ENCODE data around the gene SCNN1A. TPM values are rescaled to one million over a fixed set of nuclear protein-coding genes. Genes with fewer than 3 reads are reported as not detected.

Gene SCNN1A
- total RNA-seq, 1 donor from 2014 or later, result 55.2 TPM

DNA sequence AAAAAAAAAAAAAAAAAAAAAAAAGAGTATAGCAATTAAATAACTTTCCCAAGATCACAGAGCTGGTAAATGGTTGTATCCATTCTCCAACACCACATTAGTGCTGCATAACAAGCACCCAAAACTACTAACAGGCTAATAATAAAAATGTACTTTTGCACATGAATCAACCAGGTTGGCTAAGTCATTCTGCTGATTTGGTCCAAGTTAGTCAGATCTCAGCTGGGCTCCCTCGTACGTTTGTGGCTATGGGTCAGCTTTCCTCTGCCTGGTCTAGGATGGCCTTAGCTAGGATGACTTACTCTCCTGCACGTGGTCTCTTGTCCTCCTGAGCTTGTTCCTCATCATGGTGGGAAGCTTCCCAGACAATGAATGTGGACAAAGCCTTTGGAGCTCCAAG lies 72.7 kb downstream of the SCNN1A start:
- Histone ChIP-seq H3K27ac (no peak overlapping the region), H3K27me3 (no peaks in the 10 kb centered on the region), H3K9me3 (no peaks in the 10 kb centered on the region), H3K4me1 (peaks cover 12% of the 10 kb centered on the region), H3K36me3 (no peaks in the 10 kb centered on the region), H3K4me3 (no peak overlapping the region)
- no peak for DNase-seq (ENCODE audit: extremely low spot score in 2 of 2)
- TF ChIP-seq POLR2AphosphoS5 (IDR thresholded peaks at IDR 0.05; ENCODE audit: insufficient read depth in 1 of 2, low read depth in 1 of 2), result no peak
- TF ChIP-seq, protein P1, sequence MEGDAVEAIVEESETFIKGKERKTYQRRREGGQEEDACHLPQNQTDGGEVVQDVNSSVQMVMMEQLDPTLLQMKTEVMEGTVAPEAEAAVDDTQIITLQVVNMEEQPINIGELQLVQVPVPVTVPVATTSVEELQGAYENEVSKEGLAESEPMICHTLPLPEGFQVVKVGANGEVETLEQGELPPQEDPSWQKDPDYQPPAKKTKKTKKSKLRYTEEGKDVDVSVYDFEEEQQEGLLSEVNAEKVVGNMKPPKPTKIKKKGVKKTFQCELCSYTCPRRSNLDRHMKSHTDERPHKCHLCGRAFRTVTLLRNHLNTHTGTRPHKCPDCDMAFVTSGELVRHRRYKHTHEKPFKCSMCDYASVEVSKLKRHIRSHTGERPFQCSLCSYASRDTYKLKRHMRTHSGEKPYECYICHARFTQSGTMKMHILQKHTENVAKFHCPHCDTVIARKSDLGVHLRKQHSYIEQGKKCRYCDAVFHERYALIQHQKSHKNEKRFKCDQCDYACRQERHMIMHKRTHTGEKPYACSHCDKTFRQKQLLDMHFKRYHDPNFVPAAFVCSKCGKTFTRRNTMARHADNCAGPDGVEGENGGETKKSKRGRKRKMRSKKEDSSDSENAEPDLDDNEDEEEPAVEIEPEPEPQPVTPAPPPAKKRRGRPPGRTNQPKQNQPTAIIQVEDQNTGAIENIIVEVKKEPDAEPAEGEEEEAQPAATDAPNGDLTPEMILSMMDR (IDR thresholded peaks at IDR 0.05), result no peak
- no peak for TF ChIP-seq POLR2A (IDR thresholded peaks at IDR 0.05)
- intact Hi-C loops (cut with DNase I), result no loop called here

DNA sequence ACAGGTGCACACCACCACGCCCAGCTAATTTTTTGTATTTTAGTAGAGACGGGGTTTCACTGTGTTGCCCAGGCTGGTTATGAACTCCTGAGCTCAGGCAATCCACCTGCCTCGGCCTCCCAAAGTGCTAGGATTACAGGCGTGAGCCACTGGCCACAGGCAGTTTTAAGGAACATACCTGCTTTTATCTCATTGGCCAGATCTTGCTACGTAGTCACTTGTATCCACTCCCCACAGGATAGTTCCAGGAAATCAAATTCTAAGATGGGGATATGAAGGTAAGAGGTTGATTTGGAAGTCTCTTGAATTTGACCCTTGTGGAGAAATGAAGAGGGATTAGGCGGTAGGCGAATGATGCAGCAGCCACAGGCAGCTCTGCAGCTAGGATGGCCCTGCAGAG lies 73.6 kb downstream of the SCNN1A start:
- no peaks in the 10 kb centered on the region for H3K27me3 ChIP-seq
- H3K9me3 ChIP-seq, result no peaks in the 10 kb centered on the region
- TF ChIP-seq POLR2AphosphoS5 (IDR thresholded peaks at IDR 0.05; ENCODE audit: insufficient read depth in 1 of 2, low read depth in 1 of 2) (no peak), POLR2A (IDR thresholded peaks at IDR 0.05) (no peak)
- TF ChIP-seq, protein P1 (IDR thresholded peaks at IDR 0.05), result no peak
- no peak for DNase-seq (ENCODE audit: extremely low spot score in 2 of 2)
- intact Hi-C loops (cut with DNase I), result no loop called here
- no peak overlapping the region for H3K4me3 ChIP-seq
- no peak overlapping the region for H3K27ac ChIP-seq
- no peaks in the 10 kb centered on the region for H3K36me3 ChIP-seq
- peaks cover 3% of the 10 kb centered on the region for H3K4me1 ChIP-seq

DNA sequence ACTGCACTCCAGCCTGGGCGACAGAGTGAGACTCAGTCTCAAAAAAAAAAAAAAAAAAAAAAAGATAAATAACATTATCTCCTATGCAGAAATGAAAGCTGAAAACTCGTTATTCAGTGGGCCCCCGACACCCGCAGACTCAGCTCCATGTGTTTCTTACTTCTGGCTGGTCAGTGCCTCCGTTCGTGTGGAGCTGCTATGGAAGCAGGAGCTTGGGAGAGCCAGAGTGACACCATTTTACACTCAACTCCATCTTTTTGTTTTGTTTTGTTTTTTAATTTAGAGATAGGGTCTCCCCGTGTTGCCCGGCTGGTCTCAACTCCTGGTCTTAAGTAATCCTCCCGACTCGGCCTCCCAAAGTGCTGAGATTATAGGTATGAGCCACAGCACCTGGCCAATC lies 78.2 kb downstream of the SCNN1A start:
- Histone ChIP-seq H3K36me3 (no peaks in the 10 kb centered on the region), H3K9me3 (no peaks in the 10 kb centered on the region), H3K27me3 (no peaks in the 10 kb centered on the region), H3K4me1 (peaks cover 26% of the 10 kb centered on the region), H3K27ac (no peak overlapping the region), H3K4me3 (no peak overlapping the region)
- no peak for DNase-seq (ENCODE audit: extremely low spot score in 2 of 2)
- TF ChIP-seq, protein P1 (IDR thresholded peaks at IDR 0.05), result no peak
- TF ChIP-seq POLR2AphosphoS5 (IDR thresholded peaks at IDR 0.05; ENCODE audit: insufficient read depth in 1 of 2, low read depth in 1 of 2) (no peak), POLR2A (IDR thresholded peaks at IDR 0.05) (no peak)
- intact Hi-C loops (cut with DNase I), result no loop called here

Small RNA genes lying within 50 kb of the gene (small RNA-seq; reads per million reads assigned to genes)
- not detected for gene RN7SL391P

Other genes with a start within 250 kb of the SCNN1A start
- 366 TPM for gene CD9, start 175.2 kb downstream of the SCNN1A start, total RNA-seq
- gene PLEKHG6, start 64.9 kb downstream of the SCNN1A start, total RNA-seq, result 14.7 TPM
- 271 TPM for gene TNFRSF1A, start 33.5 kb downstream of the SCNN1A start, total RNA-seq
- 146 TPM for gene LTBR, start 8.6 kb upstream of the SCNN1A start, total RNA-seq
- gene CD27, start 69.4 kb upstream of the SCNN1A start, total RNA-seq, result 1.2 TPM
- gene TAPBPL, start 76.5 kb upstream of the SCNN1A start, total RNA-seq, result 21.1 TPM
- 12.5 TPM for gene VAMP1, start 95.1 kb upstream of the SCNN1A start, total RNA-seq
- 23.1 TPM for gene MRPL51, start 117.7 kb upstream of the SCNN1A start, total RNA-seq
- gene NCAPD2, start 118.5 kb upstream of the SCNN1A start, total RNA-seq, result 25.5 TPM
- 2,297 TPM for gene GAPDH, start 159.0 kb upstream of the SCNN1A start, total RNA-seq
- gene IFFO1, start 180.5 kb upstream of the SCNN1A start, total RNA-seq, result 21.1 TPM
- 43.0 TPM for gene NOP2, start 192.7 kb upstream of the SCNN1A start, total RNA-seq
- 152 TPM for gene CHD4, start 231.8 kb upstream of the SCNN1A start, total RNA-seq